Fibroblast of lung (primary cell): ENCODE results near the gene TBC1D5.

Experiments
- CTCF ChIP-seq, 2 donors: IDR thresholded peaks in 1 of 2; conservative IDR thresholded peaks in 1 of 2; 1 replicate in 1 of 2; 2 replicates in 1 of 2; pipeline ENCODE4 v1.5.1; 2011 to 2012; ENCODE audit warnings: low read length in 2 of 2, control low read depth in 1 of 2, inconsistent platforms in 1 of 2, low read depth in 1 of 2, mild to moderate bottlenecking in 1 of 2
- EZH2 ChIP-seq: IDR thresholded peaks from 2 replicates; pipeline ENCODE4 v1.5.1; 2012; ENCODE audit warnings: low read length, control low read depth, mild to moderate bottlenecking; ENCODE audit errors: missing control alignments

- TF ChIP-seq EZH2, result no peak
- no peak for TF ChIP-seq CTCF (conservative IDR thresholded peaks at IDR 0.05 in 1 of 2, IDR thresholded peaks at IDR 0.05 in 1 of 2; ENCODE audit: low read depth in 1 of 2, low read length in 2 of 2)
Measured at GRCh38 chr3:17188378-17188777, 554.1 kb downstream of the TBC1D5 start.
